B cell (primary cell): ENCODE measurements around the gene KCNQ5. TPM values are rescaled to one million over a fixed set of nuclear protein-coding genes. Genes with fewer than 3 reads are reported as not detected.
A peak's percentile ranks its signal among the peaks of the same experiment; 100 is the strongest.
"Not testable (repeated sequence)": the region's sequence is repeated elsewhere in the genome, so short reads cannot be mapped to it uniquely, and the experiment has no call there.

Experiments used
- ATAC-seq: fragments of 200-7000 bp; cut with Tn5 transposase; one replicate; pipeline ENCODE4 v1.10.0; 2021; ENCODE audit warnings: low read depth, mild to moderate bottlenecking, moderate number of reproducible peaks, moderate library complexity
- CTCF ChIA-PET: fragments of 350-600 bp; sonication (Branson Sonifier 250); formaldehyde crosslinking; loops from one replicate; lab custom pipeline; 2021; ENCODE audit warnings: antibody characterized with exemption, inconsistent platforms; lab: Charles Lee
- POLR2A ChIA-PET: fragments of 350-600 bp; sonication (Branson Sonifier 250); formaldehyde crosslinking; loops from one replicate; lab custom pipeline; 2021; ENCODE audit warnings: antibody characterized with exemption; lab: Charles Lee
- DNase-seq: peaks from one replicate; pipeline ENCODE4 v3.0.0; 2013
- H2AFZ ChIP-seq: 2 replicates; pipeline ENCODE4 v1.6.1; 2012; ENCODE audit warnings: mild to moderate bottlenecking, low read depth, low read length; ENCODE audit not compliant: insufficient read depth, poor library complexity, severe bottlenecking
- H3K27ac ChIP-seq, 2 donors: 1 replicate in 1 of 2; 2 replicates in 1 of 2; pipeline ENCODE4 v1.5.1; 2012 to 2013; ENCODE audit warnings: low read length in 2 of 2, mild to moderate bottlenecking in 2 of 2, moderate library complexity in 1 of 2
- H3K27me3 ChIP-seq, 4 experiments: fragments of 200-600 bp in 1 of 4; sonication (generic) in 1 of 4; replicated peaks in 1 of 4; 1 replicate in 2 of 4; 2 replicates in 2 of 4; pipeline versions ENCODE4 v1.6.1 to v1.7.0; 2013 to 2016; ENCODE audit warnings: low read length in 3 of 4, mild to moderate bottlenecking in 2 of 4, mixed read lengths in 1 of 4, moderate library complexity in 1 of 4; ENCODE audit not compliant: insufficient read depth in 4 of 4, control insufficient read depth in 3 of 4; ENCODE audit errors: control extremely low read depth in 1 of 4
- H3K36me3 ChIP-seq, 2 experiments: replicated peaks in 1 of 2; 1 replicate in 1 of 2; 2 replicates in 1 of 2; pipeline versions ENCODE4 v1.6.1 to v1.7.1; 2013; ENCODE audit warnings: low read length in 1 of 2; ENCODE audit not compliant: insufficient read depth in 2 of 2, control insufficient read depth in 1 of 2; ENCODE audit errors: control extremely low read depth in 1 of 2, extremely low read depth in 1 of 2
- H3K4me1 ChIP-seq, 2 donors: fragments of 200-600 bp in 1 of 2; sonication (generic) in 1 of 2; 1 replicate in 1 of 2; 2 replicates in 1 of 2; pipeline versions ENCODE4 v1.5.1 to v1.6.1; 2013 to 2017; ENCODE audit warnings: low read length in 2 of 2; ENCODE audit not compliant: control insufficient read depth in 2 of 2, insufficient read depth in 2 of 2
- H3K4me2 ChIP-seq: replicated peaks from 2 replicates; pipeline ENCODE3; 2012; ENCODE audit warnings: mild to moderate bottlenecking, low read depth, low read length; ENCODE audit not compliant: poor library complexity, severe bottlenecking
- H3K4me3 ChIP-seq, 5 experiments: fragments of 200-600 bp in 1 of 5; sonication (generic) in 1 of 5; 1 replicate in 3 of 5; 2 replicates in 2 of 5; pipeline versions ENCODE4 v1.5.1 to v1.7.0; 2011 to 2016; ENCODE audit warnings: low read length in 4 of 5, mild to moderate bottlenecking in 4 of 5, low read depth in 2 of 5, control low read depth in 1 of 5, moderate library complexity in 1 of 5; ENCODE audit not compliant: insufficient read depth in 1 of 5; ENCODE audit errors: control extremely low read depth in 1 of 5, extremely low read depth in 1 of 5
- H3K79me2 ChIP-seq: fragments of 200-600 bp; sonication (generic); one replicate; pipeline ENCODE4 v1.6.0; 2016; ENCODE audit warnings: low read length; ENCODE audit not compliant: control insufficient read depth, insufficient read depth
- H3K9ac ChIP-seq: fragments of 200-600 bp; sonication (generic); 2 replicates; pipeline ENCODE4 v1.6.1; 2017; ENCODE audit warnings: mild to moderate bottlenecking, low read length, moderate library complexity
- H3K9me3 ChIP-seq, 3 donors: one replicate each; pipeline versions ENCODE4 v1.6.1 to v1.7.1; 2013; ENCODE audit warnings: low read length in 2 of 3; ENCODE audit not compliant: control insufficient read depth in 2 of 3, insufficient read depth in 1 of 3; ENCODE audit errors: control extremely low read depth in 1 of 3
- H4K20me1 ChIP-seq: 2 replicates; pipeline ENCODE4 v1.6.0; 2012; ENCODE audit warnings: mild to moderate bottlenecking, low read length; ENCODE audit not compliant: insufficient read depth, control insufficient read depth, poor library complexity, severe bottlenecking
- H3K27ac Mint-ChIP-seq: one replicate; pipeline ENCODE4 v1.8.0; 2021; ENCODE audit warnings: mixed read lengths
- H3K27me3 Mint-ChIP-seq: one replicate; pipeline ENCODE4 v1.8.0; 2021; ENCODE audit warnings: mixed read lengths
- H3K4me1 Mint-ChIP-seq: one replicate; pipeline ENCODE4 v1.8.0; 2021; ENCODE audit warnings: mixed read lengths
- H3K4me3 Mint-ChIP-seq: one replicate; pipeline ENCODE4 v1.8.0; 2021; ENCODE audit warnings: mixed read lengths
- H3K9me3 Mint-ChIP-seq: one replicate; pipeline ENCODE4 v1.8.0; 2022; ENCODE audit warnings: mixed read lengths; ENCODE audit not compliant: insufficient read depth
- EZH2 ChIP-seq: IDR thresholded peaks from 2 replicates; pipeline ENCODE4 v1.6.1; 2012; ENCODE audit warnings: borderline replicate concordance, low read depth, mild to moderate bottlenecking, moderate library complexity, low read length; ENCODE audit not compliant: insufficient read depth, poor library complexity, severe bottlenecking
- WGBS: methylation state at CpG from one replicate; pipeline ENCODE4 v1.1.5; 2013; ENCODE audit warnings: missing lambda C conversion rate; ENCODE audit not compliant: insufficient coverage; 5-methylcytosine and 5-hydroxymethylcytosine counted together
- intact Hi-C: fragments of 100-400 bp; cut with micrococcal nuclease; formaldehyde crosslinking; loops from one replicate; pipeline ENCODE4 v1.10.0; 2022
- polyA plus RNA-seq: library from polyadenylated mRNA; depleted of rRNA; stranded (reverse); fragments of >200 nt; gene quantifications from 2 replicates; pipeline ENCODE4 v1.2.3, GENCODE V29; 2012
- total RNA-seq, 2 donors: library from RNA; stranded (reverse); fragments of 120-200 nt in 1 of 2; gene quantifications; 1 replicate in 1 of 2; 2 replicates in 1 of 2; pipeline versions ENCODE4 v1.2.3 to v1.2.4, GENCODE V29; 2013 to 2022
- TF ChIP-seq, protein P1 (sequence below): fragments of 200-600 bp; IDR thresholded peaks from one replicate; pipeline ENCODE4 v1.8.0; 2022; ENCODE audit warnings: antibody characterized with exemption, mild to moderate bottlenecking

KCNQ5 gene
- total and polyA plus RNA-seq, 2 donors (not counting 1 experiment from before 2014, with no cell fraction given): 2.3 to 9.4 TPM

DNA sequence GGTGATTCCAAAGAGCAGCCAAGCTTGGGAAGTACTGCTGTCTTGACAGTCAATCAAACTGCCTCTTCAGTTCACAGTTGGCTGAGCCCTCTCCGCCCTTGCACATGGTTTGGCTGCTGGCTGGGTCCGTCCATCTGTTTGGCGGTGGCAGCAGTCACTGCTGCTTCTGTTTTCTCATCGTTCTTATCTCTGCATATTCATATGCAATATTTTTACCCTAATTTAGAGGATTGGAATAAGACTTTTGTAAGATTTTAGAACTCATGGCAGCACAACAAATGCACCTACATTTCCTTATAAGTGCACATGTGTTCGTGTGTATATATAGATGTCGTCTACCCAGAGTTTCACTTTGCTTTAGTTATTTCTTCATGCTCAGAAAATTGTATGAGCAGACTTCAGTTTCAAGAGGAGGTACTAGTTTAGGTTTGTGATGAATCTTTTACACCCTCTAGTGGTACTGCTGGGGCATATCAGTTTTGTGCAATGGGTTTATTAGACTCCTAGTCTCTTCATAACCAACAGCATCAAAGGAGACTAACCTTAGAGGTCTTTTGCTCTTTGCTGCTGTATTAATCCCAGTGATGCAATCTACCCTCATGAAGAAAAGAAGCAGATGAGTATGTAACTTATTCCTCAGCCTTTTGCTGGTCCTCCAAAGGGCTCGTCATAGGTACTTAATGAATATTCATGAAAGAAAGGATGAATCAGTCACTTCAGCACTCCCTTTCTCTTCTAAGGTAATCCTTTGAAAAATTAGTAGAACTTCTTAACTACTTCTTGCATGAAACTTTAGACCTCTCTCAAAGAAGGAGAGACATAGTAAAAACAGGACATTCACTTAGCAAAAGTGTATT, 559.1 kb downstream of the KCNQ5 start:
- no peaks in the 10 kb centered on the region for H4K20me1 ChIP-seq
- peak overlapping the region; percentile 64 for H3K4me2 ChIP-seq
- no peaks in the 10 kb centered on the region for H3K9me3 Mint-ChIP-seq
- peaks cover 12% of the 10 kb centered on the region for H3K4me1 Mint-ChIP-seq
- no CpG with 5 or more reads among the region's 7 CpGs for WGBS
- no peaks in the 10 kb centered on the region for H3K27me3 ChIP-seq
- H3K4me3 ChIP-seq: peak overlapping the region in 4 of 5 experiments; percentile 11 to 54 (median 46)
- peak overlapping the region; percentile 43 for H3K27ac Mint-ChIP-seq
- peak overlapping the region; percentile 88 for H3K4me3 Mint-ChIP-seq
- no peaks in the 10 kb centered on the region for H3K27me3 Mint-ChIP-seq
- no peak for TF ChIP-seq EZH2
- TF ChIP-seq, protein P1, sequence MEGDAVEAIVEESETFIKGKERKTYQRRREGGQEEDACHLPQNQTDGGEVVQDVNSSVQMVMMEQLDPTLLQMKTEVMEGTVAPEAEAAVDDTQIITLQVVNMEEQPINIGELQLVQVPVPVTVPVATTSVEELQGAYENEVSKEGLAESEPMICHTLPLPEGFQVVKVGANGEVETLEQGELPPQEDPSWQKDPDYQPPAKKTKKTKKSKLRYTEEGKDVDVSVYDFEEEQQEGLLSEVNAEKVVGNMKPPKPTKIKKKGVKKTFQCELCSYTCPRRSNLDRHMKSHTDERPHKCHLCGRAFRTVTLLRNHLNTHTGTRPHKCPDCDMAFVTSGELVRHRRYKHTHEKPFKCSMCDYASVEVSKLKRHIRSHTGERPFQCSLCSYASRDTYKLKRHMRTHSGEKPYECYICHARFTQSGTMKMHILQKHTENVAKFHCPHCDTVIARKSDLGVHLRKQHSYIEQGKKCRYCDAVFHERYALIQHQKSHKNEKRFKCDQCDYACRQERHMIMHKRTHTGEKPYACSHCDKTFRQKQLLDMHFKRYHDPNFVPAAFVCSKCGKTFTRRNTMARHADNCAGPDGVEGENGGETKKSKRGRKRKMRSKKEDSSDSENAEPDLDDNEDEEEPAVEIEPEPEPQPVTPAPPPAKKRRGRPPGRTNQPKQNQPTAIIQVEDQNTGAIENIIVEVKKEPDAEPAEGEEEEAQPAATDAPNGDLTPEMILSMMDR: peak; percentile 95
- H2AFZ ChIP-seq: peak overlapping the region; percentile 20
- ATAC-seq (peak; percentile 90), DNase-seq (peak; percentile 76)
- POLR2A ChIA-PET: no interaction called here
- no peaks in the 10 kb centered on the region for H3K79me2 ChIP-seq
- no peaks in the 10 kb centered on the region for H3K9me3 ChIP-seq
- H3K9ac ChIP-seq: peak overlapping the region; percentile 57
- H3K4me1 ChIP-seq: peaks cover 23 to 25% of the 10 kb centered on the region in 2 donors
- no peak overlapping the region for H3K27ac ChIP-seq
- CTCF ChIA-PET: interaction anchor here (0.7 to 5.0 kb wide), 11 partner anchors 9 to 772 kb away, joined by 3 to 53 read pairs (median 7); no protein-coding TSS in a partner anchor
- intact Hi-C loops: loop anchor here (1.0 to 2.0 kb wide), 6 partner anchors 51 to 1646 kb away; no protein-coding TSS in a partner anchor
- no peaks in the 10 kb centered on the region for H3K36me3 ChIP-seq

DNA sequence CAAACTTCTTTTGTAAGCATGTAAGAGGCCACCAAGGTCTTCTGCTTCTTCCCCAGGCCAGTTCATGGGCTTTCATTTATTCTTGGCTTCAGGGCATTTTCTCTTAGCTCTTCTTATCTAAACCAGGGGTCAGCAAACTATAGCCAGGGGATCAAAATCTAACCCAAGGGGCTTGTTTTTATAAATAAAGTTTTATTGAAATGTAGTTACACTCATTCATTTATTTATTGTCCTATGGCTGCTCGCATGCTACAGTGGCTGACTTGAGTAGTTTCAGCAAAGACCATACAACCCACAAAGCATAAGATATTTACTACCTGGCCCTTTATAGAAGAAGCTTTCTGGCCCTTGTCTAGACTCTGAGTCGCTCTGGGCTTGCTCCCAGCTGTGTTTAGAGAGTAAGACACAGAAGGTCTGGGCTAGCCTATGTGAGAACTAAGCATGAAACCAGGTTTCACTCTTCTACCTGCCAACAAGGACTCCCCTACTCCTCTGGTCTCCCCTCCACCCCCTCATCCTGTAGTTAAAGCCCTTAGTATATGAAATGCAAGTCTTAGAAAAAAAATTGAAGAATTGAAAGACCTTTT, 560.2 kb downstream of the KCNQ5 start:
- no peaks in the 10 kb centered on the region for H3K9me3 Mint-ChIP-seq
- H3K79me2 ChIP-seq: no peaks in the 10 kb centered on the region
- no peak for TF ChIP-seq EZH2
- TF ChIP-seq, protein P1: no peak
- no peak for DNase-seq
- WGBS: no CpG with 5 or more reads among the region's 2 CpGs
- ATAC-seq: no peak
- H4K20me1 ChIP-seq: no peaks in the 10 kb centered on the region
- no peak overlapping the region for H3K4me2 ChIP-seq
- H3K9me3 ChIP-seq: no peaks in the 10 kb centered on the region
- no peaks in the 10 kb centered on the region for H3K27me3 ChIP-seq
- no peak overlapping the region for H2AFZ ChIP-seq
- H3K4me1 ChIP-seq: peaks cover 12 to 14% of the 10 kb centered on the region in 2 donors
- no peaks in the 10 kb centered on the region for H3K27me3 Mint-ChIP-seq
- POLR2A ChIA-PET: no interaction called here
- H3K4me3 ChIP-seq: no peak overlapping the region
- no peaks in the 10 kb centered on the region for H3K36me3 ChIP-seq
- no peak overlapping the region for H3K4me3 Mint-ChIP-seq
- intact Hi-C loops: no loop called here
- H3K4me1 Mint-ChIP-seq: peaks cover 12% of the 10 kb centered on the region
- no peak overlapping the region for H3K9ac ChIP-seq
- no peak overlapping the region for H3K27ac ChIP-seq
- CTCF ChIA-PET: interaction anchor here (0.6 to 5.0 kb wide), 8 partner anchors 16 to 778 kb away, joined by 3 to 53 read pairs (median 3); no protein-coding TSS in a partner anchor
- no peak overlapping the region for H3K27ac Mint-ChIP-seq

DNA sequence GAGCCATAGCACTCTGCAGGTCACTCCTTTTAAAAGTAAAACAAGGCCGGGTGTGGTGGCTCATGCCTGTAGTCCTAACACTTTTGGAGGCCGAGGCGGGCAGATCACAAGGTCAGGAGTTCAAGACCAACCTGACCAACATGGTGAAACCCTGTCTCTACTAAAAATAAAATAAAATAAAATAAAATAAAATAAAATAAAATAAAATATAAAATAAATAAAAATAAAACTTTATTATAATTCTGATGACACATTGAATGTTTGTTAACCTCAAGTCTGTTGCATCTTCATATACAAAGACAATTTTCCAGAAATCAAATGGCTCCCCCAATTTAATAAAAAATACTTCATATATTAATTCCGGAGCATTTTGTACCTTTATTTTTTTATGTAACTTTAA, 571.4 kb downstream of the KCNQ5 start:
- H3K9me3 ChIP-seq, CTCF ChIA-PET, H3K4me3 ChIP-seq: not testable (repeated sequence)

More for the DNA sequence above, 571.4 kb downstream of the KCNQ5 start:
- H2AFZ ChIP-seq, H3K27ac ChIP-seq, intact Hi-C loops, H3K9me3 Mint-ChIP-seq, H3K36me3 ChIP-seq, ATAC-seq, H3K79me2 ChIP-seq, DNase-seq, H3K9ac ChIP-seq, H3K27ac Mint-ChIP-seq, H3K27me3 ChIP-seq, H3K27me3 Mint-ChIP-seq, H3K4me3 Mint-ChIP-seq, H3K4me1 Mint-ChIP-seq, H3K4me1 ChIP-seq, H3K4me2 ChIP-seq, POLR2A ChIA-PET, H4K20me1 ChIP-seq: not testable (repeated sequence)
- no CpG with 5 or more reads among the region's 4 CpGs for WGBS
